Calu3 (cell line): ENCODE data around the gene FAM193A. TPM values are rescaled to one million over a fixed set of nuclear protein-coding genes. Genes with fewer than 3 reads are reported as not detected.

Experiments
- BruUV-seq: library from RNA; stranded (reverse); fragments of 400-500 nt; replicated peaks from 2 replicates; lab custom pipeline; 2021; lab: Mats Ljungman, UMichigan
- CTCF ChIA-PET: fragments of 300-600 bp; sonication (Branson Sonifier 250); formaldehyde crosslinking; loops from one replicate; lab custom pipeline; 2022; ENCODE audit warnings: antibody characterized with exemption; lab: Charles Lee
- DNase-seq: peaks from one replicate; pipeline ENCODE4 v3.0.0; 2022
- H3K27ac Mint-ChIP-seq: one replicate; pipeline ENCODE4 v1.8.0; 2022; ENCODE audit warnings: mixed read lengths; ENCODE audit not compliant: unreplicated experiment
- H3K27me3 Mint-ChIP-seq: one replicate; pipeline ENCODE4 v1.8.0; 2022; ENCODE audit warnings: mixed read lengths; ENCODE audit not compliant: unreplicated experiment
- H3K36me3 Mint-ChIP-seq: one replicate; pipeline ENCODE4 v1.8.0; 2022; ENCODE audit warnings: mild to moderate bottlenecking, moderate library complexity, mixed read lengths; ENCODE audit not compliant: insufficient read depth, unreplicated experiment
- H3K4me1 Mint-ChIP-seq: one replicate; pipeline ENCODE4 v1.8.0; 2022; ENCODE audit warnings: mild to moderate bottlenecking, low read depth, mixed read lengths; ENCODE audit not compliant: unreplicated experiment
- H3K4me3 Mint-ChIP-seq: one replicate; pipeline ENCODE4 v1.8.0; 2022; ENCODE audit warnings: mild to moderate bottlenecking, low read depth, moderate library complexity, mixed read lengths; ENCODE audit not compliant: unreplicated experiment
- H3K9me3 Mint-ChIP-seq: one replicate; pipeline ENCODE4 v1.8.0; 2022; ENCODE audit warnings: low read depth, mixed read lengths; ENCODE audit not compliant: unreplicated experiment
- intact Hi-C: fragments of 100-400 bp; cut with micrococcal nuclease; formaldehyde crosslinking; loops from one replicate; pipeline ENCODE4 v1.10.0; 2022; ENCODE audit not compliant: unreplicated experiment
- total RNA-seq: library from RNA; stranded (reverse); gene quantifications from 2 replicates; pipeline ENCODE4 v1.2.3, GENCODE V29; 2022
- TF ChIP-seq, protein P1 (sequence below): fragments of 200-600 bp; IDR thresholded peaks from one replicate; pipeline ENCODE4 v1.8.0; 2022; ENCODE audit warnings: antibody characterized with exemption; ENCODE audit not compliant: unreplicated experiment

Gene FAM193A
- total RNA-seq, 1 experiment from 2014 or later, result 20.0 TPM

DNA sequence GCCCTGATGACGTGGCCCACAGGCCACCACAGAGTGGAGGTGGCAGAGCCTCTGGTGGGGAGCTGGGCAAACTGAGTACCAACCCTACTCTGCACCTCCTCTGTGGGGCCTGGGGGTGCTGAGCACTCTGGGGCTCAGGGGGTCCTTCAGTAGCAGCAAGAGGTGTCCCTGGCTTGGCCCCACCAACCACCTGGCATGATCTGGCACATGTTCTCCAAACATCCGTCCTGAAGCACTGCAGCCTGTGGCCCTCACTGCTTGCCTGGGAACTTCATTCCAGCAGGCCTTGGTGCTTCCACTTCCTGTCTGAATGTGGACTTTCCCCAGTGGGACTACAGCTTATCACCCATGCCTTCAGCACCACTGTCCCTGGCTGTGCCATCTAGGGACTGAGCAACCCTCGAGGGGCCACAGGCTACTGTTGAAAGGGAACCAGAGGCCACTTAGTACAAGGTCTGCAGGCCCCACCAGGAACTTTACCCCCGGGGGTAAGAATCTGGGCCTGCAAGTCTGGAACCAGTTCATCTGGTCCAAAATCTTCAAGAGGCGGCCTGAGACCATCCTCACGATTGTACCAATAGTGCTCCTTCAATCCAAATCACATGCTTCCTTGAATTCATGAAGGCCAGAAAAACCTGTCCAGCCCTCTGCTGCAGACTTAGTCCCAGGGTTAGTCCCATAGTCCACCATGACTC lies 206.5 kb downstream of the FAM193A start:
- CTCF ChIA-PET, result no interaction called here
- peaks cover 9% of the 10 kb centered on the region for H3K36me3 Mint-ChIP-seq
- no TSS peak for BruUV-seq
- no peak overlapping the region for H3K27ac Mint-ChIP-seq
- H3K27me3 Mint-ChIP-seq, result no peaks in the 10 kb centered on the region
- no peak overlapping the region for H3K4me3 Mint-ChIP-seq
- peaks cover 3% of the 10 kb centered on the region for H3K9me3 Mint-ChIP-seq
- intact Hi-C loops, result no loop called here
- DNase-seq, result no peak
- H3K4me1 Mint-ChIP-seq, result peaks cover 6% of the 10 kb centered on the region
- TF ChIP-seq, protein P1, sequence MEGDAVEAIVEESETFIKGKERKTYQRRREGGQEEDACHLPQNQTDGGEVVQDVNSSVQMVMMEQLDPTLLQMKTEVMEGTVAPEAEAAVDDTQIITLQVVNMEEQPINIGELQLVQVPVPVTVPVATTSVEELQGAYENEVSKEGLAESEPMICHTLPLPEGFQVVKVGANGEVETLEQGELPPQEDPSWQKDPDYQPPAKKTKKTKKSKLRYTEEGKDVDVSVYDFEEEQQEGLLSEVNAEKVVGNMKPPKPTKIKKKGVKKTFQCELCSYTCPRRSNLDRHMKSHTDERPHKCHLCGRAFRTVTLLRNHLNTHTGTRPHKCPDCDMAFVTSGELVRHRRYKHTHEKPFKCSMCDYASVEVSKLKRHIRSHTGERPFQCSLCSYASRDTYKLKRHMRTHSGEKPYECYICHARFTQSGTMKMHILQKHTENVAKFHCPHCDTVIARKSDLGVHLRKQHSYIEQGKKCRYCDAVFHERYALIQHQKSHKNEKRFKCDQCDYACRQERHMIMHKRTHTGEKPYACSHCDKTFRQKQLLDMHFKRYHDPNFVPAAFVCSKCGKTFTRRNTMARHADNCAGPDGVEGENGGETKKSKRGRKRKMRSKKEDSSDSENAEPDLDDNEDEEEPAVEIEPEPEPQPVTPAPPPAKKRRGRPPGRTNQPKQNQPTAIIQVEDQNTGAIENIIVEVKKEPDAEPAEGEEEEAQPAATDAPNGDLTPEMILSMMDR, result no peak

DNA sequence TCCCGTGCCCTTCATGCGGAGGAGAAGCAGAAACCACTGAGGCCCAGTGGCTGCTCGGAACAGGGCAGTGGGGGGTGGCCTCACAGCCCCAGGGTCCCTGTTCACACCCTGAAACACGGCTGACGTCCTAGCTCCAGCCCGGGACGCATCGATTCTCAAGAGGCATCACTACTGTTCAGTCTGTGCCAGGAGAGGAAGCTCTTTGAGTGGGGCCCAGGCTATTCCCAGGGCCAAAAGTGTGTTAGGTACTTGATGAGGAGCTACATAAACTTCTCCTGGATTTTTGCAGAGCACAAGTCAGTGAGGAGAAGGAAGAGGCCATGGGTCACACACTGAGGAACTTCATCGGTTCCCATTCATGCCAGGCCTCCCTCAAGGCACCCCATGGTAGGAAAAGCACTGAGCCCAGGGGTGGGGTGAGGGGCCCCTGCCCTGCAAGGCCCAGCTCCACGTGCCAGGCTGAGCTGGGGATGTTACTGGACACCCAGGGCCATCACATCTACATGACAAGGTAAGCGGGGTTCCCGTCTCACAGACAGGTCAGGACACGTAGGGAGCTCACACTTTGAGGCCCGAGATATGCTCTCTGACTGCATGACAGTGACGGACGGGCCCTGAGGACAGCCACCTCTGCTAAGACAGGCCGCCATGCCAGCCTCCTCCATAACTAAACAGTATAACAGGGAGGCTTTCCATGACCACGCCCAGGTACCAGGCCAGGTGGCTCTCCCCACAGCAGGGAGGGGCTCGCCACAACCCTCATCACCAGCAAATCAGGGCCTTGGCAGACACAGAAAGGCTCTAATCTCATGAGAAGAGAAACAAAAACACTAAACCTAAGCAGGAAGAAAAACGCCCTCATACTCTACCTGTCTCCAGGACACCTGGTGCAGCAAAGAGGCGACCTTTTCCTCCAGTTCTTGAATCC lies 207.3 kb downstream of the FAM193A start:
- peaks cover 8% of the 10 kb centered on the region for H3K4me1 Mint-ChIP-seq
- H3K4me3 Mint-ChIP-seq, result no peak overlapping the region
- no peak overlapping the region for H3K27ac Mint-ChIP-seq
- H3K27me3 Mint-ChIP-seq, result no peaks in the 10 kb centered on the region
- BruUV-seq, result no TSS peak
- peaks cover 14% of the 10 kb centered on the region for H3K36me3 Mint-ChIP-seq
- H3K9me3 Mint-ChIP-seq, result no peaks in the 10 kb centered on the region
- DNase-seq, result no peak
- TF ChIP-seq, protein P1, result no peak
- CTCF ChIA-PET, result no interaction called here
- intact Hi-C loops, result no loop called here

DNA sequence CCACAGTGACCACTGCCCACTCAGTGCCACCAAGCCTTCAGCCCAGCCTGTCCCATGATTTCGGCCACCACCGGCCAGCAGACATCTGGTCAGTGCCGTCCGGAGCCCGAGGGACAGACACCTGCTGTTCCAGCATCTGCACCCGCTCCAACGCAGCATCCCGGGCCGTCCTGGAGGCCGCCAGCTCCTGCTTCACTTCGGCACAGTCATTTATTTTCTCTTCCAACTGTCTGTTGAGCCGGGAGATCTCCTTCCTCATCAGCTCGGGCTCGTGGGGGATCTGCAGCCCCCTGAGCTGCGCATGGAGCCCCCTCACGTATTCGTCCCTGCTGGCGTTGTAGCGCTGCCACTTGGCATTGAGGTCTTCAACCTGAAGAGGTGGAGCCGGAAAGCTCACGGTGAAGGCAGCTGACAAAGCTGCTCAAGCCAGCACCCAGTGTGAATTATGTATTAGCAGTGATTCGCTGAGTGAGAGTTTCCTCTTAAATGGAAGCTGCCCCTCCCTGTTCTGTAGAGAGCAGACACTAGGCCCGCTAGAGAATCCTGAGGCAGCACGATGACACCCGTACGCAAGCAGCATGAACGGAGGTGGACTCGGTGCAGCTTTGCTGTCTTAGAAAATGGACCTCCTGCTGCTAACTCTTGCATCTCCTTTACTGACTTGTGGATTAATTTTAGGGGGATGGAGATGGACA lies 208.3 kb downstream of the FAM193A start:
- H3K36me3 Mint-ChIP-seq, result peaks cover 14% of the 10 kb centered on the region

DNA sequence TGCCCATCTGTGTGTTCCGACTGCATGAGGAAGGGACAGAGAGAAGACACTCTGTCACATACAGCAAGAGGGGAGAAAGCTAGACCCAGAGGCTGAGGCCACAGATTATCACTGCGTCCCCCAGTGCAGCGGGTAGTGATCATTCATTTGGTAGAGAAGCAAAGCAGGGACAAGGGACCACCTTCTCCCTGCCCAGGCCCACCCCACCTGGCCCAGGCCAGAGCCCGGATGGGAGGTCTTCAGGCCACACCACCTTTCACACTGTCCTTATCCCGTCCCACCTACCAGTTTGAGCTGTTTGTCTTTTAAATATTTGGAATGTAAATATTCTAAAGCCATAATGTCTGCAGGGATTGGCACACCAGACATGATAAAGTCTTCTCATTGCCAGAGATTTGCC lies 209.1 kb downstream of the FAM193A start:
- Mint-ChIP-seq H3K4me3 (no peak overlapping the region), H3K27ac (no peak overlapping the region), H3K36me3 (peaks cover 14% of the 10 kb centered on the region), H3K27me3 (no peaks in the 10 kb centered on the region), H3K4me1 (peaks cover 8% of the 10 kb centered on the region), H3K9me3 (no peaks in the 10 kb centered on the region)
- CTCF ChIA-PET, result no interaction called here
- no peak for DNase-seq
- intact Hi-C loops, result no loop called here
- TF ChIP-seq, protein P1, result no peak
- no TSS peak for BruUV-seq

More for the DNA sequence above, 208.3 kb downstream of the FAM193A start:
- intact Hi-C loops, result no loop called here
- H3K4me1 Mint-ChIP-seq, result peaks cover 8% of the 10 kb centered on the region
- no peak overlapping the region for H3K4me3 Mint-ChIP-seq
- BruUV-seq, result no TSS peak
- H3K27me3 Mint-ChIP-seq, result no peaks in the 10 kb centered on the region
- CTCF ChIA-PET, result no interaction called here
- H3K27ac Mint-ChIP-seq, result no peak overlapping the region
- TF ChIP-seq, protein P1, result no peak
- no peaks in the 10 kb centered on the region for H3K9me3 Mint-ChIP-seq
- no peak for DNase-seq
